UCSD-AML1 (cell line): ENCODE data around the gene PPCDC.
"Not testable (repeated sequence)": the region's sequence is repeated elsewhere in the genome, so short reads cannot be mapped to it uniquely, and the experiment has no call there.

ENCODE experiments used
- DNase-seq: peaks from one replicate; lab custom pipeline; 2025; ENCODE audit not compliant: unreplicated experiment; lab: John Stamatoyannopoulos, UW

PPCDC gene

GRCh38 chr15:75065851-75066509 is 42.6 kb downstream of the PPCDC start:
- no peak for DNase-seq

GRCh38 chr15:75067123-75067830 is 43.9 kb downstream of the PPCDC start:
- peak; percentile 48 for DNase-seq

- DNase-seq = no peak
Measured at GRCh38 chr15:75068748-75069147, 45.4 kb downstream of the PPCDC start.

- no peak for DNase-seq
Measured at GRCh38 chr15:75069301-75069925, 46.0 kb downstream of the PPCDC start.

GRCh38 chr15:75070674-75071073 is 47.3 kb downstream of the PPCDC start:
- no peak for DNase-seq

- no peak for DNase-seq
Measured at GRCh38 chr15:75073197-75073596, 49.8 kb downstream of the PPCDC start.

- no peak for DNase-seq
Measured at GRCh38 chr15:75076277-75076676, 52.9 kb downstream of the PPCDC start.

- DNase-seq = not testable (repeated sequence)
Measured at GRCh38 chr15:75077551-75077961, 54.2 kb downstream of the PPCDC start.

- no peak for DNase-seq
Measured at GRCh38 chr15:75081150-75081549, 57.8 kb downstream of the PPCDC start.

GRCh38 chr15:75082689-75083088 is 59.3 kb downstream of the PPCDC start:
- no peak for DNase-seq

GRCh38 chr15:75085708-75086107 is 62.3 kb downstream of the PPCDC start:
- not testable (repeated sequence) for DNase-seq

GRCh38 chr15:75089456-75090387 is 66.3 kb downstream of the PPCDC start:
- DNase-seq = no peak

GRCh38 chr15:75090388-75090734 is 67.0 kb downstream of the PPCDC start:
- DNase-seq = peak; percentile 62

- DNase-seq = no peak
Measured at GRCh38 chr15:75091814-75092213, 68.4 kb downstream of the PPCDC start.

- DNase-seq = not testable (repeated sequence)
Measured at GRCh38 chr15:75094961-75095478, 71.6 kb downstream of the PPCDC start.

GRCh38 chr15:75095594-75095993 is 72.2 kb downstream of the PPCDC start:
- DNase-seq = no peak

- no peak for DNase-seq
Measured at GRCh38 chr15:75097939-75098338, 74.5 kb downstream of the PPCDC start.

- no peak for DNase-seq
Measured at GRCh38 chr15:75098404-75098803, 75.0 kb downstream of the PPCDC start.
